ENCODE data around the gene NOC2L.

- TF ChIP-seq EP300 (IDR thresholded peaks at IDR 0.05) (no peak), CTCF (IDR thresholded peaks at IDR 0.05) (no peak)
These were observed 18.7 kb downstream of the NOC2L start for GRCh38 chr1:940107-941014.
